Ishikawa (cell line): ENCODE measurements around the gene ZYX.

Experiments used
- CEBPB ChIP-seq: IDR thresholded peaks from 2 replicates; pipeline ENCODE4 v1.6.1; 2012
- CREB1 ChIP-seq: IDR thresholded peaks from 2 replicates; pipeline ENCODE4 v1.6.1; 2012; ENCODE audit warnings: low read depth
- EGR1 ChIP-seq: IDR thresholded peaks from 2 replicates; pipeline ENCODE4 v1.6.1; 2012
- EP300 ChIP-seq: IDR thresholded peaks from 2 replicates; pipeline ENCODE4 v1.6.1; 2012; ENCODE audit warnings: borderline replicate concordance
- FOXM1 ChIP-seq: IDR thresholded peaks from 2 replicates; pipeline ENCODE4 v1.6.1; 2012; ENCODE audit warnings: low read depth, borderline replicate concordance
- MAX ChIP-seq: IDR thresholded peaks from 2 replicates; pipeline ENCODE4 v1.6.1; 2012
- NFIC ChIP-seq: IDR thresholded peaks from 2 replicates; pipeline ENCODE4 v1.6.1; 2012
- RAD21 ChIP-seq: IDR thresholded peaks from 2 replicates; pipeline ENCODE4 v1.6.1; 2012; ENCODE audit warnings: low read depth
- REST ChIP-seq: IDR thresholded peaks from 2 replicates; pipeline ENCODE4 v1.6.1; 2012; ENCODE audit warnings: low read depth, mild to moderate bottlenecking
- TAF1 ChIP-seq: IDR thresholded peaks from 2 replicates; pipeline ENCODE4 v1.6.1; 2012; ENCODE audit warnings: low read depth, mild to moderate bottlenecking
- TCF12 ChIP-seq: IDR thresholded peaks from 2 replicates; pipeline ENCODE4 v1.6.1; 2012; ENCODE audit warnings: low read depth
- TEAD4 ChIP-seq: IDR thresholded peaks from 2 replicates; pipeline ENCODE4 v1.6.1; 2012
- USF1 ChIP-seq: IDR thresholded peaks from 2 replicates; pipeline ENCODE4 v1.6.1; 2012
- YY1 ChIP-seq: IDR thresholded peaks from 2 replicates; pipeline ENCODE4 v1.6.1; 2012; ENCODE audit warnings: low read depth
- ZBTB7A ChIP-seq: IDR thresholded peaks from 2 replicates; pipeline ENCODE4 v1.6.1; 2012; ENCODE audit warnings: low read depth

The ZYX gene

GRCh38 chr7:143380646-143381426 lies at the start of gene ZYX:
Gene ZYX (plus strand): TSS chr7:143381345. CDS start chr7:143381572, 227 bp downstream.
- TF ChIP-seq YY1, result peak; percentile 9; the same call in 1 of the 2 replicates
- no peak for TF ChIP-seq USF1
- no peak for TF ChIP-seq EP300
- TF ChIP-seq EGR1, result peak; percentile 59; the same call in 1 of the 2 replicates
- peak; percentile 29; the same call in 1 of the 2 replicates for TF ChIP-seq CREB1
- peak; percentile 39; the same call in 1 of the 2 replicates for TF ChIP-seq MAX
- TF ChIP-seq FOXM1, result no peak
- no peak for TF ChIP-seq CEBPB
- no peak for TF ChIP-seq RAD21
- no peak; the same call in 1 of the 2 replicates for TF ChIP-seq TCF12
- TF ChIP-seq ZBTB7A, result peak; percentile 69; the same call in 1 of the 2 replicates

GRCh38 chr7:143334244-143334643 lies 46.9 kb upstream of the ZYX start:
- TF ChIP-seq NFIC (no peak), FOXM1 (no peak), TAF1 (no peak), TCF12 (no peak), CREB1 (no peak), RAD21 (no peak), CEBPB (no peak), MAX (no peak)

GRCh38 chr7:143337216-143337615 lies 43.9 kb upstream of the ZYX start:
- TF ChIP-seq EGR1 (no peak), TEAD4 (no peak), CREB1 (no peak), YY1 (no peak), RAD21 (no peak), REST (no peak), FOXM1 (no peak), ZBTB7A (no peak), USF1 (no peak), MAX (no peak), CEBPB (no peak), TCF12 (no peak), NFIC (no peak)

GRCh38 chr7:143341842-143342241 lies 39.3 kb upstream of the ZYX start:
- TF ChIP-seq USF1, result no peak
- TF ChIP-seq FOXM1, result no peak
- no peak for TF ChIP-seq NFIC
- no peak for TF ChIP-seq EP300
- TF ChIP-seq TEAD4, result no peak
- TF ChIP-seq MAX, result no peak
- no peak for TF ChIP-seq CREB1
- TF ChIP-seq CEBPB, result no peak
- TF ChIP-seq RAD21, result no peak
- TF ChIP-seq TCF12, result no peak
- no peak for TF ChIP-seq REST
- TF ChIP-seq YY1, result no peak
- TF ChIP-seq TAF1, result no peak
- no peak for TF ChIP-seq EGR1

- no peak for TF ChIP-seq TEAD4
- no peak for TF ChIP-seq TCF12
- TF ChIP-seq MAX, result no peak
- TF ChIP-seq EGR1, result no peak
- no peak for TF ChIP-seq ZBTB7A
- TF ChIP-seq USF1, result no peak
- no peak for TF ChIP-seq NFIC
- no peak for TF ChIP-seq CEBPB
- no peak for TF ChIP-seq EP300
- TF ChIP-seq REST, result no peak
- TF ChIP-seq RAD21, result no peak
Measured at GRCh38 chr7:143343596-143343995, 37.5 kb upstream of the ZYX start.
